HL-60 (cell line): Measurements from ENCODE around the gene GPR157.

ENCODE experiments used
- DNase-seq, 2 experiments: peaks; one replicate each; pipeline ENCODE4 v3.0.0-alpha.2; 2010 to 2020; ENCODE audit warnings: low read depth in 1 of 2, low spot score in 1 of 2
- H3K27ac ChIP-seq: fragments of 250-450 bp; sonication (Bioruptor Pico); replicated peaks from 2 replicates; pipeline ENCODE4 v1.5.1; 2020; ENCODE audit warnings: mild to moderate bottlenecking, moderate library complexity
- H3K27me3 ChIP-seq: fragments of 250-450 bp; sonication (Bioruptor Pico); 2 replicates; pipeline ENCODE4 v1.5.1; 2021; ENCODE audit warnings: mild to moderate bottlenecking, moderate library complexity; ENCODE audit not compliant: insufficient read depth, poor library complexity, severe bottlenecking
- H3K4me3 ChIP-seq: replicated peaks from 2 replicates; pipeline ENCODE4 v1.5.1; 2011; ENCODE audit warnings: mild to moderate bottlenecking, control low read depth, low read length; ENCODE audit not compliant: insufficient read depth
- GABPA ChIP-seq: IDR thresholded peaks from 2 replicates; pipeline ENCODE4 v1.6.1; 2012; ENCODE audit warnings: low read depth
- POLR2AphosphoS5 ChIP-seq: IDR thresholded peaks from 2 replicates; pipeline ENCODE4 v1.6.1; 2012; ENCODE audit warnings: low read depth
- REST ChIP-seq: IDR thresholded peaks from 2 replicates; pipeline ENCODE4 v1.6.1; 2012; ENCODE audit warnings: low read depth; ENCODE audit not compliant: insufficient replicate concordance
- SPI1 ChIP-seq: IDR thresholded peaks from 2 replicates; pipeline ENCODE4 v1.6.1; 2012; ENCODE audit warnings: low read depth, mild to moderate bottlenecking, borderline replicate concordance
- TF ChIP-seq, protein P1 (sequence below): IDR thresholded peaks from one replicate; pipeline ENCODE4 v1.5.1; 2011; ENCODE audit warnings: low read length, control low read depth, inconsistent platforms; ENCODE audit not compliant: insufficient read depth

GPR157 gene

DNA sequence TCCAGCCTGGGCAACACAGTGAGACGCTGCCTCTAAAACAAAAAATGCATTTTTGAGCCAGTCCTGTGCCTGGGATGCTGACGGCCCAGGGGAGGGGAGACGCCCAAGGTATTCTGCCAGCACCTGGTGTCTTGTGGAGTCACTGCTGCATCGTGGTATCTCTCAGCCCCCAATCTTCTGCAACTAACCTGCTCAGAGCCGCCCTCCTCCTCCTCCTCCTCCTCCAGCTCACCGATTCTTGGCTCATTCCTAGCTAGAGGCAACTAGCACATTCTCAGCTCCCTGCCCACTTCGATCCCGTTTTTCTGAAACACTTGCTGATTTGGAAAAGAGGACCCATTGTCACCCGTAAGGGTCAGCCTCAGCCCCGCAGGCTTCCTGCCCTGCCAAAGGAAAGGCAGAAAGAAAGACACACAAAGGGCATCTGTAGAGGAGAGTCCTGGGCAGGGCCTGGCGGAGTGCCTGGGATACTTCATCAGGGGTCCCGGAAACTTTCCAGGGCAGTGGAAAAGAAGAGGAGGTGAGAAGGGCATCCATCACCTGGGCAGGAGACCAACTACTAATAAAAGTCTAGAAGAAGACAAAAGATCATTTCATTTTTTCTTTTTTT is 20.7 kb downstream of the GPR157 start:
- no peak overlapping the region for H3K4me3 ChIP-seq
- TF ChIP-seq POLR2AphosphoS5: no peak
- TF ChIP-seq SPI1: no peak
- no peak for TF ChIP-seq GABPA
- TF ChIP-seq, protein P1, sequence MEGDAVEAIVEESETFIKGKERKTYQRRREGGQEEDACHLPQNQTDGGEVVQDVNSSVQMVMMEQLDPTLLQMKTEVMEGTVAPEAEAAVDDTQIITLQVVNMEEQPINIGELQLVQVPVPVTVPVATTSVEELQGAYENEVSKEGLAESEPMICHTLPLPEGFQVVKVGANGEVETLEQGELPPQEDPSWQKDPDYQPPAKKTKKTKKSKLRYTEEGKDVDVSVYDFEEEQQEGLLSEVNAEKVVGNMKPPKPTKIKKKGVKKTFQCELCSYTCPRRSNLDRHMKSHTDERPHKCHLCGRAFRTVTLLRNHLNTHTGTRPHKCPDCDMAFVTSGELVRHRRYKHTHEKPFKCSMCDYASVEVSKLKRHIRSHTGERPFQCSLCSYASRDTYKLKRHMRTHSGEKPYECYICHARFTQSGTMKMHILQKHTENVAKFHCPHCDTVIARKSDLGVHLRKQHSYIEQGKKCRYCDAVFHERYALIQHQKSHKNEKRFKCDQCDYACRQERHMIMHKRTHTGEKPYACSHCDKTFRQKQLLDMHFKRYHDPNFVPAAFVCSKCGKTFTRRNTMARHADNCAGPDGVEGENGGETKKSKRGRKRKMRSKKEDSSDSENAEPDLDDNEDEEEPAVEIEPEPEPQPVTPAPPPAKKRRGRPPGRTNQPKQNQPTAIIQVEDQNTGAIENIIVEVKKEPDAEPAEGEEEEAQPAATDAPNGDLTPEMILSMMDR: no peak
- no peak for TF ChIP-seq REST
- H3K27me3 ChIP-seq: no peaks in the 10 kb centered on the region
- no peak overlapping the region for H3K27ac ChIP-seq
- no peak for DNase-seq

- no peaks in the 10 kb centered on the region for H3K27me3 ChIP-seq
- DNase-seq: no peak
- TF ChIP-seq, protein P1: no peak
- TF ChIP-seq GABPA: no peak
- TF ChIP-seq SPI1: no peak
- no peak for TF ChIP-seq REST
- TF ChIP-seq POLR2AphosphoS5: no peak
- H3K4me3 ChIP-seq: no peak overlapping the region
- H3K27ac ChIP-seq: no peak overlapping the region
Measured at GRCh38 chr1:9107136-9107535, 21.8 kb downstream of the GPR157 start.

- no peak for DNase-seq
- TF ChIP-seq REST (no peak), GABPA (no peak)
- no peak overlapping the region for H3K27ac ChIP-seq
- H3K4me3 ChIP-seq: no peak overlapping the region
- H3K27me3 ChIP-seq: no peaks in the 10 kb centered on the region
Measured at GRCh38 chr1:9106286-9106685, 22.6 kb downstream of the GPR157 start.
